Measurements from ENCODE around the gene TNFSF11.

The TNFSF11 gene

DNA sequence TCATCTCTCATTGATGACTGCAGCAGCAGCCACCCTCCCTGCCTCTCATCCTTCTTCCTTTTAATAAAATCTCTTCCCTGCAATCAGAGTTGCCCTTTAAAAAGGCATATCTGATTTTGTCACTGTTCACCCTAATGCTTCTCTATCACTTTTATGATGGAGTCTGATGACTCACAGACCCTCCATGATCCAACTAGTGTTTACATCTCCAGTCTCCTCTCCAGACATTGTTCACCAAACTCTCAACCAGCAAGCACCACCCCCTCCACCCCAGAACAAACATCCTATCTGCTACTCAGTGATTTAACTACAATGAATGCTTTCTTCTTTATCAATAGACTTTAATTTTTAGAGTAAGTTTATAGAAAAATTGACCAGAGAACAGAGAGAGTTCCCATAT lies 59.5 kb downstream of the TNFSF11 start:
- no peak overlapping the region for H3K4me2 ChIP-seq
- H3K79me2 ChIP-seq (ENCODE audit: insufficient read depth, low read depth) = no peaks in the 10 kb centered on the region
- H3K27ac ChIP-seq = no peak overlapping the region
- no peaks in the 10 kb centered on the region for H3K27me3 ChIP-seq (ENCODE audit: insufficient read depth, low read depth)
- no peak overlapping the region for H3K9ac ChIP-seq
- no peaks in the 10 kb centered on the region for H4K20me1 ChIP-seq (ENCODE audit: insufficient read depth)
- no peak overlapping the region for H2AFZ ChIP-seq (ENCODE audit: low read depth)
- TF ChIP-seq, protein P1, sequence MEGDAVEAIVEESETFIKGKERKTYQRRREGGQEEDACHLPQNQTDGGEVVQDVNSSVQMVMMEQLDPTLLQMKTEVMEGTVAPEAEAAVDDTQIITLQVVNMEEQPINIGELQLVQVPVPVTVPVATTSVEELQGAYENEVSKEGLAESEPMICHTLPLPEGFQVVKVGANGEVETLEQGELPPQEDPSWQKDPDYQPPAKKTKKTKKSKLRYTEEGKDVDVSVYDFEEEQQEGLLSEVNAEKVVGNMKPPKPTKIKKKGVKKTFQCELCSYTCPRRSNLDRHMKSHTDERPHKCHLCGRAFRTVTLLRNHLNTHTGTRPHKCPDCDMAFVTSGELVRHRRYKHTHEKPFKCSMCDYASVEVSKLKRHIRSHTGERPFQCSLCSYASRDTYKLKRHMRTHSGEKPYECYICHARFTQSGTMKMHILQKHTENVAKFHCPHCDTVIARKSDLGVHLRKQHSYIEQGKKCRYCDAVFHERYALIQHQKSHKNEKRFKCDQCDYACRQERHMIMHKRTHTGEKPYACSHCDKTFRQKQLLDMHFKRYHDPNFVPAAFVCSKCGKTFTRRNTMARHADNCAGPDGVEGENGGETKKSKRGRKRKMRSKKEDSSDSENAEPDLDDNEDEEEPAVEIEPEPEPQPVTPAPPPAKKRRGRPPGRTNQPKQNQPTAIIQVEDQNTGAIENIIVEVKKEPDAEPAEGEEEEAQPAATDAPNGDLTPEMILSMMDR (conservative IDR thresholded peaks at IDR 0.05; ENCODE audit: low read depth, low read length) = no peak
- H3K4me1 ChIP-seq (ENCODE audit: low read depth, poor library complexity, severe bottlenecking) = no peaks in the 10 kb centered on the region
- H3K4me3 ChIP-seq (IDR thresholded peaks at IDR 0.05; ENCODE audit: insufficient read depth, low read depth, low read length) = no peak overlapping the region
- H3K36me3 ChIP-seq (ENCODE audit: insufficient read depth) = no peaks in the 10 kb centered on the region

DNA sequence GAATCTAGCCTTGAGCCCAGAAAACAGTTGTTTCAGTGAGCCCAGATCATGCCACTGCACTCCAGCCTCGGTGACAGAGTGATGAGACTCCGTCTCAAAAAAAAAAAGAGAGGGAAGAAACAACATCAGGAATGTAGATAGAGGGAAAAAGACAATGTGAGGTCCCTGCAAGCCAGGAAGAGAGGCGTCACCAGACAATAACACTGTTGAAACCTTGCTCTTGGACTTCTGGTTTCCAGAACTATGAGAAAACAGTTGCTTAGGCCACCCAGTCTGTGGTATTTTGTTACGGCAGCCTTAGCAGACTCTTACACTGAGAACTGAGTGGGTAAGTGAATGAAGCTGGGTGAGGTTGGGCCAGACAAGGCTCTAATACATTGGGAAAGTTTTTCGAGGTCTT lies 64.1 kb downstream of the TNFSF11 start:
- H3K27me3 ChIP-seq (ENCODE audit: insufficient read depth, low read depth) = no peaks in the 10 kb centered on the region
- no peak overlapping the region for H3K9ac ChIP-seq
- no peak overlapping the region for H3K27ac ChIP-seq

DNA sequence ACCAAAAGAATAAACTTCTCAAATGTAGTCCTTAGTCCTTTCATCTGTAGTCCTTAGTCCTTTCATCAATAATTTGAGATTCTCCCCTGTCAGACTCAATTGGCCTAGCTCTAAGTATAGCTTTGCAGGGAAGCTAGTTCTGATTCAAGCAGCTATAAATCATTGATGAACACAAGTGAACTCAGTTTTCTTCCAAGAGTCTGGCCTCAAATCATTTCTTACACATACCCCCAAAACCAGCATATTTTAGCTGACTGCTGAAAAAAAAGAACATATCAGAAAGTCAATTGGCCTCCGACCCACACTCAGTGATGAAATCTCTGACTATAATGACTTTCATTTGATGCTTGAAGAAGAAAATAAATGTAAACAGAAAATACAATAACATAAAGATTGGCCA lies 64.9 kb downstream of the TNFSF11 start:
- TF ChIP-seq, protein P1 (conservative IDR thresholded peaks at IDR 0.05; ENCODE audit: low read depth, low read length) = no peak
- Histone ChIP-seq H4K20me1 (ENCODE audit: insufficient read depth) (no peaks in the 10 kb centered on the region), H3K36me3 (ENCODE audit: insufficient read depth) (no peaks in the 10 kb centered on the region), H3K4me2 (no peak overlapping the region), H3K27ac (no peak overlapping the region), H3K79me2 (ENCODE audit: insufficient read depth, low read depth) (no peaks in the 10 kb centered on the region), H3K9ac (no peak overlapping the region), H3K4me3 (IDR thresholded peaks at IDR 0.05; ENCODE audit: insufficient read depth, low read depth, low read length) (no peak overlapping the region), H2AFZ (ENCODE audit: low read depth) (no peak overlapping the region), H3K27me3 (ENCODE audit: insufficient read depth, low read depth) (no peaks in the 10 kb centered on the region), H3K4me1 (ENCODE audit: low read depth, poor library complexity, severe bottlenecking) (no peaks in the 10 kb centered on the region)

More for the DNA sequence above, 64.1 kb downstream of the TNFSF11 start:
- Histone ChIP-seq H4K20me1 (ENCODE audit: insufficient read depth) (no peaks in the 10 kb centered on the region), H3K79me2 (ENCODE audit: insufficient read depth, low read depth) (no peaks in the 10 kb centered on the region), H3K4me1 (ENCODE audit: low read depth, poor library complexity, severe bottlenecking) (no peaks in the 10 kb centered on the region), H3K4me3 (IDR thresholded peaks at IDR 0.05; ENCODE audit: insufficient read depth, low read depth, low read length) (no peak overlapping the region), H3K4me2 (no peak overlapping the region), H2AFZ (ENCODE audit: low read depth) (no peak overlapping the region), H3K36me3 (ENCODE audit: insufficient read depth) (no peaks in the 10 kb centered on the region)
- TF ChIP-seq, protein P1 (conservative IDR thresholded peaks at IDR 0.05; ENCODE audit: low read depth, low read length) = no peak

DNA sequence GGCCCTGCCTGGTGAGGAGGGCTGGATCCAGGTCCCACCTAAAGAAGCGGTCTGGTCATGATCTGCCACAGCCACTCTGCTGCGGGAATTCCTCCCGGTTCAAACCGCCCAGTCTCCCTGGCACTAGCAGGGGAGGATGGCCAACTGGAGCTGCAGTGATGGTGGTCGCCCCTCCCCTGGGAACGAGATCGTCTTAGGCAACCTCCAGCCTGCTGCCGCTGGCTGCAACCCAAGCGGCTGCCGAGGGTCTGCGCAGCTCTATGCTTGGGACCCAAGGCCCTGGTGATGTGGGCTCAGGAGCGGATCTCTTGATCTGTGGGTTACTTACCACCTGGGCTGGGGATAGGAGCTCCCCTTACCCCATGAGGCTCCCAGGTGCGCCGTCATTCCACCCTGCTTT lies 69.1 kb downstream of the TNFSF11 start:
- H3K27me3 ChIP-seq (ENCODE audit: insufficient read depth, low read depth) = no peaks in the 10 kb centered on the region
- H3K27ac ChIP-seq = no peak overlapping the region
- no peaks in the 10 kb centered on the region for H4K20me1 ChIP-seq (ENCODE audit: insufficient read depth)
- no peak overlapping the region for H3K4me3 ChIP-seq (IDR thresholded peaks at IDR 0.05; ENCODE audit: insufficient read depth, low read depth, low read length)
- TF ChIP-seq, protein P1 (conservative IDR thresholded peaks at IDR 0.05; ENCODE audit: low read depth, low read length) = no peak
- no peaks in the 10 kb centered on the region for H3K4me1 ChIP-seq (ENCODE audit: low read depth, poor library complexity, severe bottlenecking)
- H3K79me2 ChIP-seq (ENCODE audit: insufficient read depth, low read depth) = no peaks in the 10 kb centered on the region
- no peak overlapping the region for H2AFZ ChIP-seq (ENCODE audit: low read depth)
- H3K9ac ChIP-seq = no peak overlapping the region
- no peak overlapping the region for H3K4me2 ChIP-seq
- no peaks in the 10 kb centered on the region for H3K36me3 ChIP-seq (ENCODE audit: insufficient read depth)
